Measurements from ENCODE around the gene ATF7.

The ATF7 gene

GRCh38 chr12:53625946-53626701 lies at the start of gene ATF7:
TSS of gene ATF7 (minus strand) at chr12:53626382. CDS start at chr12:53601000, 25,382 bp downstream.
- TF ChIP-seq ZNF565 (CRISPR knock-in tag; conservative IDR thresholded peaks at IDR 0.05; ENCODE audit: low read depth) (no peak), PATZ1 (CRISPR knock-in tag; IDR thresholded peaks at IDR 0.05; ENCODE audit: borderline replicate concordance) (peak; percentile 73; the same call in 1 of the 2 replicates)
- ATAC-seq: peak; percentile 98

- no peak for ATAC-seq
- TF ChIP-seq CSRNP3 (CRISPR knock-in tag; IDR thresholded peaks at IDR 0.05) (no peak), ISL1 (CRISPR knock-in tag; IDR thresholded peaks at IDR 0.05) (no peak), ZC3H10 (CRISPR knock-in tag; IDR thresholded peaks at IDR 0.05) (no peak), CREB5 (CRISPR knock-in tag; IDR thresholded peaks at IDR 0.05; ENCODE audit: low read depth) (no peak), TSHZ2 (CRISPR knock-in tag; IDR thresholded peaks at IDR 0.05) (no peak), TCF4 (CRISPR knock-in tag; IDR thresholded peaks at IDR 0.05; ENCODE audit: borderline replicate concordance) (no peak), BACH2 (CRISPR knock-in tag; IDR thresholded peaks at IDR 0.05; ENCODE audit: borderline replicate concordance) (no peak), ESRRG (CRISPR knock-in tag; IDR thresholded peaks at IDR 0.05) (no peak), PATZ1 (CRISPR knock-in tag; IDR thresholded peaks at IDR 0.05; ENCODE audit: borderline replicate concordance) (no peak), ZNF565 (CRISPR knock-in tag; conservative IDR thresholded peaks at IDR 0.05; ENCODE audit: low read depth) (no peak), ZNF70 (CRISPR knock-in tag; IDR thresholded peaks at IDR 0.05) (no peak)
Measured at GRCh38 chr12:53674977-53675700, 49.0 kb upstream of the ATF7 start.

GRCh38 chr12:53670971-53671370 lies 44.8 kb upstream of the ATF7 start:
- TF ChIP-seq TSHZ2 (CRISPR knock-in tag; IDR thresholded peaks at IDR 0.05) (no peak), CSRNP3 (CRISPR knock-in tag; IDR thresholded peaks at IDR 0.05) (no peak), ZNF70 (CRISPR knock-in tag; IDR thresholded peaks at IDR 0.05) (no peak), POU6F1 (CRISPR knock-in tag; IDR thresholded peaks at IDR 0.05; ENCODE audit: borderline replicate concordance, low read depth) (no peak), TOX (CRISPR knock-in tag; IDR thresholded peaks at IDR 0.05; ENCODE audit: borderline replicate concordance) (no peak), ARNTL (CRISPR knock-in tag; IDR thresholded peaks at IDR 0.05; ENCODE audit: borderline replicate concordance, low read depth) (no peak), GLIS3 (CRISPR knock-in tag; IDR thresholded peaks at IDR 0.05) (no peak), BACH2 (CRISPR knock-in tag; IDR thresholded peaks at IDR 0.05; ENCODE audit: borderline replicate concordance) (no peak)
- no peak for ATAC-seq
